GM18520 (cell line): ENCODE data around the gene TP63.

Experiments used
- ATAC-seq: cut with Tn5 transposase; IDR thresholded peaks from one replicate; pipeline ENCODE4 v1.9.1; 2021; ENCODE audit not compliant: unreplicated experiment

TP63 gene

GRCh38 chr3:189808246-189809007 lies 177.2 kb downstream of the TP63 start:
- ATAC-seq: no peak

DNA sequence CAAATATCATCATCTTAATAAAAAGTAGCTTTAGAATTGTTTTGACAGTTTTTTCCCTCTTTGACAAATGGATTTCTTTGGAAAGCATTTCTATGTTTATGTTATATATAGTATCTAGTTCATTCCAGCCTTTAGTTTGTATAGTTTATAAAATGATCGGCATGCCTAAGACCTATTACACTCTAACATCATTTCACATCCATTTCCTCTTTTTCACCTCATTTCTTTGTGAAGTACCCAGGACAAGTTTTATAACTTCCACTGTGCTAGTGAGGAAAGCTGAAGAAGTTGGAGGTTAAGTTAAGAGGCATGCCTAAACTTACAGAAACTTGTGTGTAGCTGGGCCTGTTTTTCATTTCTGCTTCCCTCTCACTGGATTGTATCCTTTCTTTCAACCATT lies 178.4 kb downstream of the TP63 start:
- no peak for ATAC-seq

DNA sequence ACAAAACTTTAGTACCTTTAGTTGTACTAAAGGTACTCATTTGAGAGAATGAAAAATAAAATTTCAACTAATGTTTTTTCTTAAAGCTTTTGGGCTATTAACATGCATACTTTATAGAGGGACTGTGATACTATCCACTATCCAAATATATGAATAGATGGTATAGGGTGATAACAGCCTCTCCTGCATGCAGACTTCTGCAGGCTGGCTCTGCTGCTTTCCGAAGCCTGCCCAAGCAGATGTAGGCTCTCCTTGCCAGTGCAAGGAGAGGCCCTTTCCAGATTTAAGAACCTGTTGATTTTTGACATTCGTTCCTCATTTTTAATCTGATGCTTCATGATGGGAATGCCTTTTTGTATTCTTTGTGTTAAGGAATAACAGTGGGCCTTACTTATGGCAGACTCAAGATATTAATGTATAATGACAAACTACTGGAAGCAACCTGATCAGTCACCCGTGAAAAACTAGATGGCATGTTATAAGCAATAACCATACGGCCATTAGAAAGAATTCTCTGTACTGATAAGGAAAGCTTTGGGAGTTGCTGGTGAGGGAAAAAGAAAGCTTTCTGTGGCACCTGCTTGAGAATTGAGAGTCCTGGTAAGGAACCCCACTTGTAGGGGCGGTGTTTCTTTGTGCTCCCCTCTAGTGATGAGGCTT lies 181.7 kb downstream of the TP63 start:
- ATAC-seq: no peak

DNA sequence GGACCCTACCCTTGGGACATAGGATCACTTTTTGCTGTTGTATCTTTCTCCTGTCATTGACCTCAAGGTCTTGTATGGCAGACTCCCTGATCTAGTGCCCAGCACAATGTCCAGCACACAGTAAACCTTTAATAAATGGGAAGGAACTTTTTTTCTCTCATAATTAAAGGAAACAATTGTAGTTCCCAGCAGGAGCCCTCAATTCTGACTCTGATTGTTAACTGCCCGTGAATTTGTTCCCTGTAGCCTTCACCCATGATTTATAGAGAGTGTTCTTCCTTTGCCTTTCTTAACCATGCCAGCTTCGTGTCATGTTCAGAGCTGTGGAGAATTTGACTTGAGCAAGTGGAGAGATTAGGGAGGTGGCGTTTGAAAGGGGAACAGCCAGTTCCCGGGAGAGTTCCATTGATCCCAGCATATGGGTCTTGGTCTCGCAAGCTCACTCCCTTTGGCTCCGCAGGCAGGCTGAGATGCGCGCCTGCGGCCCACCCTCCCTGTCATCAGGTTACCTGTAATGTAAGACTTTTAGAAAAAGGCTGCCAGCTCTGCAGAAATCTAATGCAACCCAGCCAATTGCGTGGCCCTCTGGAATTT lies 182.6 kb downstream of the TP63 start:
- no peak for ATAC-seq

DNA sequence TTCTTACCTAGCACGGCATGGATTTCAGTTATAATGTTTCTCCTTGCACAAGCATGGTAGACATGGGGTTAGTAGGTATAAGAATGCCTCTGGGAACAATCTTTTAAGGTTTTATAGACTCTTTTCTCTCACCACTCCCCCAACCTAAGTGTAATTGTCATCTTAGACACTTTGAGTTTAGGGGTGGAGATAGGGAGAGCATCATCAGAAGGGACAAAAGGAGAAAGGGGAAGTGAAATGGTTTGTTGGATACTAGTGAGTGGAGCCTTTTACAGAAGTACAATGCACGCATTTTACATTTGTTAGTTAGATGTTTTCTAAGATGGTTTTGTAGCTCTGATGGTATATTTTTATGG lies 189.2 kb downstream of the TP63 start:
- ATAC-seq: no peak

GRCh38 chr3:189821262-189821661 lies 190.1 kb downstream of the TP63 start:
- no peak for ATAC-seq

DNA sequence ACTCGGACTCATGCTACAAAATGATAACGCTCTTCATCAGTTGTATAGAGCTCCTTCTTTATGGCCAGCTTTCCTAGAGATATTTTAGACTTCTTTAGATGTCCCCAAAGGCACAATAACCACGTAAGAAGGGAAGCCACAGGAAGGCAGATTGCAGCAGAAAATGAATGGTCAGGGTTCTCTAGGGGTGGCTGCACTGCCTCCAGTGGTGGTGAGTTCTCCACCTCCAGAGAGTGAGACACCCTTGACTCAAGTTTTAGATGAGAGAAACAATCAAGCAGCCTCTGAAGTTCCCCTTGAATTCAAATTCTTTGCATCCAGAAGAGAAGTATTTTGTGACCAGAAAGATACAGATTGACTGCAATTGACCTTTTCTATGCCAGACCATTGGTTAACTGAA lies 191.5 kb downstream of the TP63 start:
- no peak for ATAC-seq

DNA sequence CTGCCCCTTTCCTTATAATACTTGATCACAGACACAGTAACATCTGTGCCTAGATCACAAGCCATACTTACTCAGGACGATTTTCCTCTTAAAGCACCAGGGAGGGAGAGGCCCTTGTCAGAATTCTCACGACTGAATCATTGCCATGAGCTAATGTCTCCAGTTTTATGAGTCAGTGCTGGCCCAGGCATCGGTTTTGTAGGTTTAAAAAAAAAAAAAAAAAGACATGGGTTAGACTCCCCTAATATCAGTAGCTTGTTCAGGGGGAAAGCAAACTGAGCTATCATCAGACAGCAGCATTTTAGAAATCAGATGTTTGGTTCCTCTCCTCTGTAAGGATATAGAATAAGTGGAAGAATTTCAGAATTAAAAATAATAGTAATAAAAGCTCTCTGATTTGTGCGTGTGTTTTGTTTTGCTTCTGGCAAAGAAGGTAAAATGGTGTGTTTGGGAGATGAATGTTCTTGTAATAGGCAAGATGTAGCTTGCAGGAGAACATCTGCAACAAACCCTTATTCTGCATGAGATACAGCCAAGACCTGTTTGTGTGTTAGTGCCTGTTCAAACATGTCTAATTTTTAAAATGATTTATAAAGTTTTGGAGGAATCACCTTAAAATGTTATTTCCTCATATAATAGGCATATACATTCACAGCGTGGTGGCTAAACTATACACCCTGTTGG lies 193.6 kb downstream of the TP63 start:
- no peak for ATAC-seq

DNA sequence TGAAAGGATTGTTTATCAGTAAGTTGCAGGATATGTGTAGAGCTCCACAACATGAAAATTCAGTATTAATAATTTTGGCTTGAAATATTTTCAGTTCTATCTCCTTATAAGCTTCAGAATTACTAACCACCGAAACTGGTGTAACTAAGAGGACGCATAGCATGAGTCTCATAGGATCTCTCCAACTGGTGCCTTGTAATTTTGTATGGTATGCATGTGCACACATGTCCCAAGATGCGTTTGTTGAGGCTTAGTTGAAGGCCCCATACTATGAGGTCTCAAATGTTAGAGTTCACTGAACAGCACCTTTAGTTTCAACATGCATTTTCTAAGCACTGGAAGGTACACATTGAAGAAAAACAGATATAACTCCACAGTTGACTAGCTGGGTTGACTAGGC lies 195.4 kb downstream of the TP63 start:
- no peak for ATAC-seq

GRCh38 chr3:189827108-189827507 lies 195.9 kb downstream of the TP63 start:
- no peak for ATAC-seq

DNA sequence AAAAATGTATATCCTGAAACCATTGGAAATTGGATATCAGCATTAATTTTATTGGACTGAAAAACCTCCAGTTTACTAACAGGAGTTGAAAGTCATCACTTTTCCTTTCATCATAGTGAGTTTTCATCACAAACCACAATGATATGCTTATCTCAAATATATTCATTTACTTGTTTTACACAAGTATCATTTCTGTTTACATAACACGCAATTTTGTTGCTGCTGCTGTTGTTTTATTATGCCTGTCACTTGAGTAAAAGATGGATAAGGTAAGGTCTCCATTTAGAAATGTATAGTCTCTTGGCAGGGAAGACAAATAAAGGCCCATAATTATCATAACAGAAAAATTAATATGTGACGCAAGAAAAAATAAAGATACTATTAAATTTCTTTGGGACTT lies 199.2 kb downstream of the TP63 start:
- ATAC-seq: no peak

DNA sequence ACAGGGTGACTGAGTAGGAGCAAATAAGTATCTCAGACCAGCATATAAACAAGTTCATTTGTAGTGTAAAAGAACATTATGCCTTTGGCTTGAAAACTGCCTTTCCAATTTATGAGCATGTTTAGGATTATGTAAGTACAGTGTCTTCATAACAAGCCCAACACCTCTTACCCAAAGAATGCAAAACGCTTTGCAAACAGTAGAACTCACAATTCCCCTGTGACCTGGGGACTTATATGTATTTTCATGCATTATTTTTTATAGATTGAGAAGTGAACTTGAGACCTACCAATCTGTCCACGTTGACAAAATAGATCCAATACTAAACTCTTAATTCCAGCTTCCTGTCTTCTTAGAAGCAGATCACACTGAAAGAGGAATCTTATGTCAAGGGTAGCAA lies 202.1 kb downstream of the TP63 start:
- ATAC-seq: no peak

DNA sequence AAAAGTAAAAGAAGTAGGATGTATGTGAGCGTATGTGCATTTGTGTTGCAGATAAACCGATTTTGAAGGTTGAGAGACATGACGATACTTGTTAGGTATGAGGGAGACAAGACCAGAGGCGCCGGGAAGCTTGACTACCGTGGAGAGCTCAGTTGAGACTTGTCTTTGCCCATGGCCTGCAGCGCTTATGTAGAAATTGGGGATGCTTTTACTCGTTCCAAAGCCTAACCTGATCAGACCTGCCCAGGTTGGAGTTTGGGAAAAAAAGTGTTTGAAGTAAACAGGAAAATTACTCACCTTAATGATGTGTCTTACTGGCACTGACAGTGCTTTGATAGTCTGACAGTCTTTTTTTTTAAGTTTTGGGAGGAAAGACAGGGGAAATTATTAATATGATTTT lies 202.8 kb downstream of the TP63 start:
- ATAC-seq: no peak

- no peak for ATAC-seq
Measured at GRCh38 chr3:189834462-189834861, 203.3 kb downstream of the TP63 start.

DNA sequence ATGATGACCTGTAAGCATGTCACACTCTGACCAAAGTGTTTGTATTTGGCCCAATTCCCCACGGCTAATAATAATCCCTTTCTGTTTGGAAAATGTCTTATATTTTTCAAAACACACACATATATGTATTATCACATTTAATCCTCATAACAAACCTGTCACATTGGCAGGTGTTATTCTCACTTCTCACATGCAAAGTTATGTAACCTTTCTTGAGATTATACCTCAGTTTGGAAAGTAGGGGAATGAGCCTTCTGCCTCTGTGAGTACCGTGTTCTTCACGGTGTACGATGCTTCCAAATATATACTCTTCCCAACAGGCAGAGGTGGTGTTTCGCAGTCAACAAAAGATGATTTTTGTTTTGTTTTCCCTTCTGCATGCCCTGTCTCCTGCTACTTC lies 205.6 kb downstream of the TP63 start:
- no peak for ATAC-seq

GRCh38 chr3:189838291-189838690 lies 207.1 kb downstream of the TP63 start:
- no peak for ATAC-seq

GRCh38 chr3:189839576-189839975 lies 208.4 kb downstream of the TP63 start:
- no peak for ATAC-seq

- ATAC-seq: no peak
Measured at GRCh38 chr3:189841473-189842205, 210.4 kb downstream of the TP63 start.

GRCh38 chr3:189842681-189843602 lies 211.8 kb downstream of the TP63 start:
- ATAC-seq: no peak

GRCh38 chr3:189845069-189845468 lies 213.9 kb downstream of the TP63 start:
- no peak for ATAC-seq
